ENCODE measurements around the gene CCDC92. TPM values are rescaled to one million over a fixed set of nuclear protein-coding genes. Genes with fewer than 3 reads are reported as not detected.

Gene CCDC92
- total and polyA plus RNA-seq, 9 donors = 13.9 to 51.0 (median 34.6) TPM

DNA sequence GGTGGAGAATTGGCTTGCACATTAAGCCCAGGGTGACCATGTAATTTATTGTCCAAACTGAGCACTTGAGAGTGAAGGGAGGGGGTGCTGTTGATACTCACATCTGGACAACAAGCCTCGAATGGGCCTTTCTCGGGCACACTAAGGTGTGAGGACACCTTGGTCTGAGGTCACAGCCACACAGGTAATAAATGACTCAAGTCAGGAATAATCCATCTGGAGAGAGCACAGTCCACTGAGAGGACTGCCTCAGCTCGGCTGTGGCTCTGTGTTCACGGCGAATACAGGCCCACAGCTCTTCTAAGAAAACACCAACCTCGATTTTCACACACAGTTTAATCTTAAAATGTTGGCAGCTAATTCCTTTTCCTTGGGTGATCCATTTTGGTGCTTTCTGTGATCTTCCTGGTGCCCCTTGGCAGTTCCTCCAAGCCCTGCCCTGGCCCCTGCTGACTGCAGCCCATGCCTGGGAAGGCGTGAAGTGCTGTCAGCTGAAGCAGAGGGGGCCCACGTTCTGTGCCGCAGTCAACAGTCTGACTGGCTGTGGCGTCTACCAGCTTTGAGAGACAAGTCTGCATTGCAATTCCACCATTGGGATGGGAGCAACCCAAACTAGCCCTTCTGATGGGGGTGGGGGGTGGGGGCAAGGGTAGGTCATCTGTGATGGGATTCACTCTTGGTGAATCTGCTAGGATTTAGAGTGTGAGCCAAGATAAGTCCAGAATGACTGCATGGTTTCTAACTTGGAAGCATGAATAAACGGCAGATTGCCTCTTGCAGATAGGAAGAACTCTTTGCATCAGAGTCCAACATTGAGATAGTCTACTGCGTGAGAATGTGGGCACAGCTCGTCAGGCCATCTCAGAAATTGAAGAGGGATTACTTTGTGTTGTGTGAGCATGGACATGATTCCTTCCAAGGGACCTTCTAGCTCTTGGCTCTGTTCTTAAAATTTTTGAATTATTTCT is 43.1 kb upstream of the CCDC92 start:
- intact Hi-C loops (cut with DNase I) = no loop called here
- Histone ChIP-seq H3K9me3 (no peaks in the 10 kb centered on the region), H3K27me3 (no peaks in the 10 kb centered on the region), H3K4me1 (ENCODE audit: insufficient read depth) (peaks cover under 1% of the 10 kb centered on the region), H3K36me3 (no peaks in the 10 kb centered on the region), H3K4me3 (no peak overlapping the region), H3K27ac (no peak overlapping the region)
- TF ChIP-seq, protein P1, sequence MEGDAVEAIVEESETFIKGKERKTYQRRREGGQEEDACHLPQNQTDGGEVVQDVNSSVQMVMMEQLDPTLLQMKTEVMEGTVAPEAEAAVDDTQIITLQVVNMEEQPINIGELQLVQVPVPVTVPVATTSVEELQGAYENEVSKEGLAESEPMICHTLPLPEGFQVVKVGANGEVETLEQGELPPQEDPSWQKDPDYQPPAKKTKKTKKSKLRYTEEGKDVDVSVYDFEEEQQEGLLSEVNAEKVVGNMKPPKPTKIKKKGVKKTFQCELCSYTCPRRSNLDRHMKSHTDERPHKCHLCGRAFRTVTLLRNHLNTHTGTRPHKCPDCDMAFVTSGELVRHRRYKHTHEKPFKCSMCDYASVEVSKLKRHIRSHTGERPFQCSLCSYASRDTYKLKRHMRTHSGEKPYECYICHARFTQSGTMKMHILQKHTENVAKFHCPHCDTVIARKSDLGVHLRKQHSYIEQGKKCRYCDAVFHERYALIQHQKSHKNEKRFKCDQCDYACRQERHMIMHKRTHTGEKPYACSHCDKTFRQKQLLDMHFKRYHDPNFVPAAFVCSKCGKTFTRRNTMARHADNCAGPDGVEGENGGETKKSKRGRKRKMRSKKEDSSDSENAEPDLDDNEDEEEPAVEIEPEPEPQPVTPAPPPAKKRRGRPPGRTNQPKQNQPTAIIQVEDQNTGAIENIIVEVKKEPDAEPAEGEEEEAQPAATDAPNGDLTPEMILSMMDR (IDR thresholded peaks at IDR 0.05) = no peak
- no peak for TF ChIP-seq POLR2A (IDR thresholded peaks at IDR 0.05)
- no peak for TF ChIP-seq EP300 (IDR thresholded peaks at IDR 0.05)
- 82 to 85% (median 84%) methylated on average over 13 of the region's 13 CpGs for WGBS, 3 donors
- no peak for DNase-seq

DNA sequence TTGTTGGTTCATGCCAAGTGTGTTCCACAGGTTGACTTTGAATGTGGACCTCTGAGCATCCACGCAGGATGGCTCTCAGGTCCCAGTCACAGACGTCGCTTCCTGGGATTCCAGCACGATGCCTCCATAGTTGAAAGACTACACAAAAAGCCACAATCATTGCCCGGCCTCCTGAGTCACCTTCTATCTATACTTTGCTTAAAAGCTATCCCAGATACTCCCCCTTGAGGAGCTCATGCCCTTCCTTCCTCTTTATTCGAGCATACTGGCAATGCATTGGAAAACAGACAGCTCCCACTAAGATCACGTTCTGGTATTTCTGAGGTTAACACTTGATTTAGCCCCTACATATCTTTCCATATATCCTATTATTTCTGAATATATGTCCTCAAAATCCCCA is 40.4 kb upstream of the CCDC92 start:
- Histone ChIP-seq H3K4me3 (no peak overlapping the region), H3K36me3 (no peaks in the 10 kb centered on the region), H3K27ac (no peak overlapping the region), H3K4me1 (ENCODE audit: insufficient read depth) (no peaks in the 10 kb centered on the region), H3K9me3 (no peaks in the 10 kb centered on the region), H3K27me3 (no peaks in the 10 kb centered on the region)
- intact Hi-C loops (cut with DNase I) = no loop called here
- WGBS, 3 donors = 67 to 75% (median 68%) methylated on average over 7 of the region's 7 CpGs
- no peak for DNase-seq
- TF ChIP-seq EP300 (IDR thresholded peaks at IDR 0.05) = no peak
- no peak for TF ChIP-seq POLR2A (IDR thresholded peaks at IDR 0.05)
- TF ChIP-seq, protein P1 (IDR thresholded peaks at IDR 0.05) = no peak

DNA sequence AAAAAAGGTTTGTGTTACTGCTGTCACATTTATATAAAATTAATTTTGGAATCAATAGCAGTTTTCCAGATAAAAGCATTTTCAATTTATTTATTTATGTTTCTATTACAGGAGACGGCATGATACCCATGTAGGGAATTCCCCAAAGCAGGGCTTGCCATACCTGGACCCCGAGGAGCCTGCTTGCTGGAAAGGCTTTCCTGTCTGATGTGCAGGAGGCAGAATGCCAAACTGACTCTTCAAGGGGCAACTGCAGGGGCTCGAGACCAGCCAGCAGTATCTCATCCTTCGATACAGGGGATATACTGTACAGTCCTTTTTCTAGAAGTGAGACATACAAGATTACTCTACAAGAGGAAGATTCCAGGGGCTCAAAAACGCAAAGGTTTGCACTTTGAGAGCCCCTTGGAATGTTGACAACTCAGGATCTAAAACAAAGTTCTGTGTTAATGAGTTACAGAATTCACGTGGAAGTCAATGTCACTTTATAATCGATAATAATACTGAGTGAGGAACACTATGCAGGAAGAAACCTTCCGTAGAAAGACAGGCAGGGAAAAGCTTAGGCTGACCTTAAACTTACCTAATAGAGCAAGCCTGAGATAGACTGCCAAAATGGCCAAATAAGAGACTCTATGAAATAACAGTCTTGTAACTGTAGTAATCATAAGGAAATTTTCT is 38.9 kb upstream of the CCDC92 start:
- no peaks in the 10 kb centered on the region for H3K27me3 ChIP-seq
- H3K36me3 ChIP-seq = no peaks in the 10 kb centered on the region
- H3K9me3 ChIP-seq = no peaks in the 10 kb centered on the region
- H3K4me3 ChIP-seq = no peak overlapping the region
- no peaks in the 10 kb centered on the region for H3K4me1 ChIP-seq (ENCODE audit: insufficient read depth)
- no peak for DNase-seq
- 85 to 89% (median 86%) methylated on average over 8 of the region's 8 CpGs for WGBS, 3 donors
- TF ChIP-seq, protein P1 (IDR thresholded peaks at IDR 0.05) = no peak
- no peak for TF ChIP-seq POLR2A (IDR thresholded peaks at IDR 0.05)
- no peak for TF ChIP-seq EP300 (IDR thresholded peaks at IDR 0.05)
- no peak overlapping the region for H3K27ac ChIP-seq
- intact Hi-C loops (cut with DNase I) = no loop called here

DNA sequence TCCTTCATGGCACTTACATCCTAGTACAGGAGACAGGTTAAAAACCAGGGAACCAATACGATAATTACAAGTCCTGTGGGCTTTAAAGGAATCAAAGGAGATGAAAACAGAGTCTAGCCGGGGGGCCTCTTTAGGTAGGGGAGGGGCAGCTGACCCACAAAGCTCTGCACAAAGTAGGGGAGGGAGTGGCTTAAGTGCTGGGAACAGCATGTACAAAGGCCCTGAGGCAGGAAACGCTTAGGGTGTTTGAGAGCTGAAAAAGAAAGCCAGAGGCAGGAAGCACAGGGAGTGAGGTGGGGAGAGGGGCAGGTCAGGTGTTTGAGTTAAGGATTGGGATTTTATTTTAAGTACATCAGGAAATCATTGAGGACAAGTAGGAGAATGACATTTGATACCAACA is 38.1 kb upstream of the CCDC92 start:
- Histone ChIP-seq H3K4me1 (ENCODE audit: insufficient read depth) (no peaks in the 10 kb centered on the region), H3K4me3 (no peak overlapping the region), H3K27ac (no peak overlapping the region), H3K9me3 (no peaks in the 10 kb centered on the region), H3K27me3 (no peaks in the 10 kb centered on the region), H3K36me3 (no peaks in the 10 kb centered on the region)
- WGBS, 3 donors = 85 to 90% (median 89%) methylated on average over 3 of the region's 3 CpGs
- no peak for DNase-seq
- intact Hi-C loops (cut with DNase I) = no loop called here
- TF ChIP-seq, protein P1 (IDR thresholded peaks at IDR 0.05) = no peak
- TF ChIP-seq EP300 (IDR thresholded peaks at IDR 0.05) (no peak), POLR2A (IDR thresholded peaks at IDR 0.05) (no peak)
